Activated naive CD8-positive, alpha-beta T cell treated with anti-CD3 and anti-CD28 coated beads, Interleukin-2, amount 10 ng/mL, durations not matched to agents 7 days and 5 days (primary cell): ENCODE data around the gene AGTRAP. TPM values are rescaled to one million over a fixed set of nuclear protein-coding genes. Genes with fewer than 3 reads are reported as not detected.
A peak's percentile ranks its signal among the peaks of the same experiment; 100 is the strongest.

Experiments used
- ATAC-seq: fragments of 150-1000 bp; cut with Tn5 transposase; one replicate; pipeline ENCODE4 v1.10.0; 2021; ENCODE audit warnings: low read depth, moderate library complexity
- POLR2A ChIA-PET: fragments of 350-600 bp; sonication (Branson Sonifier 250); formaldehyde crosslinking; loops from one replicate; lab custom pipeline; 2021; ENCODE audit warnings: antibody characterized with exemption; lab: Charles Lee
- DNase-seq: peaks from one replicate; pipeline ENCODE4 v3.0.0; 2021
- H3K27ac Mint-ChIP-seq: one replicate; pipeline ENCODE4 v1.8.0; 2022; ENCODE audit warnings: mild to moderate bottlenecking, mixed read lengths
- H3K27me3 Mint-ChIP-seq: one replicate; pipeline ENCODE4 v1.8.0; 2022; ENCODE audit warnings: mild to moderate bottlenecking, moderate library complexity, mixed read lengths
- H3K36me3 Mint-ChIP-seq: one replicate; pipeline ENCODE4 v1.8.0; 2021; ENCODE audit warnings: mild to moderate bottlenecking, mixed read lengths
- H3K4me1 Mint-ChIP-seq: one replicate; pipeline ENCODE4 v1.8.0; 2021; ENCODE audit warnings: mixed read lengths
- H3K4me3 Mint-ChIP-seq: one replicate; pipeline ENCODE4 v1.8.0; 2022; ENCODE audit warnings: mild to moderate bottlenecking, moderate library complexity, mixed read lengths
- H3K9me3 Mint-ChIP-seq: one replicate; pipeline ENCODE4 v1.8.0; 2021; ENCODE audit warnings: mixed read lengths
- total RNA-seq, 2 experiments: library from RNA; stranded (reverse); gene quantifications; one replicate each; pipeline ENCODE4 v1.2.3, GENCODE V29; 2021

The AGTRAP gene
- 10 to 100 TPM; 53.8 to 56.4 TPM for total RNA-seq

GRCh38 chr1:11735854-11736745, at the start of gene AGTRAP:
AGTRAP (plus strand) TSS chr1:11736136; CDS start chr1:11736209, 73 bp downstream.
- Mint-ChIP-seq H3K36me3 (peaks cover 25% of the 10 kb centered on the region), H3K9me3 (no peaks in the 10 kb centered on the region), H3K4me1 (peaks cover 64% of the 10 kb centered on the region), H3K27me3 (no peaks in the 10 kb centered on the region), H3K27ac (peak within 1 kb of the TSS; percentile 98), H3K4me3 (peak within 1 kb of the TSS; percentile 99)
- POLR2A ChIA-PET: interaction anchor here (0.6 to 4.2 kb wide), 11 partner anchors 14 to 442 kb away, joined by 3 to 33 read pairs (median 5); partner anchors contain the start of gene FBXO6
- peak; percentile 88 for DNase-seq
- peak; percentile 71 for ATAC-seq

GRCh38 chr1:11688506-11688905, 47.4 kb upstream of the AGTRAP start:
- Mint-ChIP-seq H3K4me3 (no peak overlapping the region), H3K36me3 (no peaks in the 10 kb centered on the region), H3K4me1 (peaks cover 27% of the 10 kb centered on the region), H3K27ac (no peak overlapping the region), H3K27me3 (peaks cover 54% of the 10 kb centered on the region), H3K9me3 (no peaks in the 10 kb centered on the region)
- ATAC-seq: no peak
- POLR2A ChIA-PET: interaction anchor here (1.1 kb wide), 1 partner anchor 24 kb away, joined by 3 read pairs; no protein-coding TSS in a partner anchor
- DNase-seq: no peak

GRCh38 chr1:11690397-11691301, 45.3 kb upstream of the AGTRAP start:
- POLR2A ChIA-PET: interaction anchor here (0.7 to 2.2 kb wide), 9 partner anchors 9 to 632 kb away, joined by 3 to 11 read pairs (median 4); partner anchors contain the start of gene FBXO6
- peak overlapping the region; percentile 67 for H3K4me3 Mint-ChIP-seq
- H3K27me3 Mint-ChIP-seq: peaks cover 45% of the 10 kb centered on the region
- H3K36me3 Mint-ChIP-seq: peaks cover 2% of the 10 kb centered on the region
- H3K4me1 Mint-ChIP-seq: peaks cover 32% of the 10 kb centered on the region
- H3K9me3 Mint-ChIP-seq: no peaks in the 10 kb centered on the region
- H3K27ac Mint-ChIP-seq: no peak overlapping the region
- DNase-seq: no peak
- ATAC-seq: no peak

GRCh38 chr1:11691302-11691914, 44.5 kb upstream of the AGTRAP start, which contains the start of gene DRAXIN:
DRAXIN (plus strand) TSS chr1:11691710; CDS start chr1:11706259, 14,549 bp downstream.
- POLR2A ChIA-PET: interaction anchor here (0.8 to 2.2 kb wide), 4 partner anchors 9 to 217 kb away, joined by 3 to 9 read pairs (median 6); no protein-coding TSS in a partner anchor
- Mint-ChIP-seq H3K4me3 (peak within 1 kb of the TSS; percentile 85), H3K27me3 (peaks cover 40% of the 10 kb centered on the region), H3K27ac (peak within 1 kb of the TSS; percentile 80), H3K9me3 (no peaks in the 10 kb centered on the region), H3K4me1 (peaks cover 32% of the 10 kb centered on the region), H3K36me3 (peaks cover 2% of the 10 kb centered on the region)
- peak; percentile 58 for DNase-seq
- peak; percentile 39 for ATAC-seq

GRCh38 chr1:11691928-11692711, 43.8 kb upstream of the AGTRAP start:
- H3K4me3 Mint-ChIP-seq: peak overlapping the region; percentile 85
- H3K27me3 Mint-ChIP-seq: peaks cover 38% of the 10 kb centered on the region
- POLR2A ChIA-PET: interaction anchor here (1.0 to 2.2 kb wide), 7 partner anchors 10 to 216 kb away, joined by 5 to 16 read pairs (median 8); partner anchors contain the start of genes FBXO6 and MAD2L2

GRCh38 chr1:11693024-11693590, 42.8 kb upstream of the AGTRAP start:
- Mint-ChIP-seq H3K4me1 (peaks cover 37% of the 10 kb centered on the region), H3K36me3 (peaks cover 2% of the 10 kb centered on the region), H3K4me3 (peak overlapping the region; percentile 85), H3K27ac (peak overlapping the region; percentile 80), H3K9me3 (no peaks in the 10 kb centered on the region), H3K27me3 (peaks cover 30% of the 10 kb centered on the region)
- peak; percentile 54 for DNase-seq
- peak; percentile 71 for ATAC-seq
- POLR2A ChIA-PET: interaction anchor here (0.6 to 1.9 kb wide), 9 partner anchors 8 to 215 kb away, joined by 3 to 16 read pairs (median 6); partner anchors contain the start of genes FBXO6 and MAD2L2

More at GRCh38 chr1:11691928-11692711, 43.8 kb upstream of the AGTRAP start:
- DNase-seq (peak; percentile 48), ATAC-seq (no peak)
- H3K9me3 Mint-ChIP-seq: no peaks in the 10 kb centered on the region
- H3K27ac Mint-ChIP-seq: peak overlapping the region; percentile 80
- peaks cover 32% of the 10 kb centered on the region for H3K4me1 Mint-ChIP-seq
- peaks cover 2% of the 10 kb centered on the region for H3K36me3 Mint-ChIP-seq

- no peaks in the 10 kb centered on the region for H3K9me3 Mint-ChIP-seq
- H3K4me1 Mint-ChIP-seq: peaks cover 39% of the 10 kb centered on the region
- no peak for ATAC-seq
- H3K36me3 Mint-ChIP-seq: peaks cover 2% of the 10 kb centered on the region
- H3K4me3 Mint-ChIP-seq: peak overlapping the region; percentile 14
- H3K27me3 Mint-ChIP-seq: peaks cover 29% of the 10 kb centered on the region
- POLR2A ChIA-PET: interaction anchor here (0.6 to 1.9 kb wide), 7 partner anchors 9 to 214 kb away, joined by 3 to 15 read pairs (median 5); partner anchors contain the start of gene FBXO6
- no peak for DNase-seq
- H3K27ac Mint-ChIP-seq: peak overlapping the region; percentile 80
Measured at GRCh38 chr1:11693917-11694316, 42.0 kb upstream of the AGTRAP start.

- POLR2A ChIA-PET: interaction anchor here (1.0 to 1.8 kb wide), 3 partner anchors 23 to 46 kb away, joined by 5 to 7 read pairs (median 5); partner anchors contain the start of gene FBXO6
- peaks cover 27% of the 10 kb centered on the region for H3K4me1 Mint-ChIP-seq
- H3K27me3 Mint-ChIP-seq: peaks cover 16% of the 10 kb centered on the region
- no peaks in the 10 kb centered on the region for H3K9me3 Mint-ChIP-seq
- DNase-seq (no peak), ATAC-seq (no peak)
- no peak overlapping the region for H3K4me3 Mint-ChIP-seq
- peaks cover 2% of the 10 kb centered on the region for H3K36me3 Mint-ChIP-seq
- no peak overlapping the region for H3K27ac Mint-ChIP-seq
Measured at GRCh38 chr1:11695861-11696260, 40.1 kb upstream of the AGTRAP start.

GRCh38 chr1:11697188-11697892, 38.6 kb upstream of the AGTRAP start:
- Mint-ChIP-seq H3K27me3 (peaks cover 14% of the 10 kb centered on the region), H3K27ac (no peak overlapping the region), H3K4me3 (no peak overlapping the region), H3K36me3 (peaks cover 2% of the 10 kb centered on the region), H3K4me1 (peaks cover 24% of the 10 kb centered on the region), H3K9me3 (no peaks in the 10 kb centered on the region)
- ATAC-seq (no peak), DNase-seq (no peak)
- POLR2A ChIA-PET: interaction anchor here (0.7 kb wide), 1 partner anchor 33 kb away, joined by 3 read pairs; the partner anchor contains the start of gene FBXO6

GRCh38 chr1:11697893-11698210, 38.1 kb upstream of the AGTRAP start:
- H3K4me1 Mint-ChIP-seq: peaks cover 19% of the 10 kb centered on the region
- ATAC-seq: no peak
- peaks cover 2% of the 10 kb centered on the region for H3K36me3 Mint-ChIP-seq
- POLR2A ChIA-PET: no interaction called here
- no peak overlapping the region for H3K4me3 Mint-ChIP-seq
- H3K27me3 Mint-ChIP-seq: peaks cover 11% of the 10 kb centered on the region
- DNase-seq: no peak
- no peak overlapping the region for H3K27ac Mint-ChIP-seq
- H3K9me3 Mint-ChIP-seq: no peaks in the 10 kb centered on the region
